Activated CD8-positive, alpha-beta T cell treated with anti-CD3 and anti-CD28 coated beads for 36 hours (primary cell): ENCODE results near the gene IQCM. TPM values are rescaled to one million over a fixed set of nuclear protein-coding genes. Genes with fewer than 3 reads are reported as not detected.

Experiments
- ATAC-seq: fragments of 200-7000 bp; cut with Tn5 transposase; one replicate; pipeline ENCODE4 v1.10.0; 2021; ENCODE audit warnings: mild to moderate bottlenecking, moderate library complexity
- CTCF ChIA-PET: fragments of 350-600 bp; sonication (Branson Sonifier 250); formaldehyde crosslinking; loops from one replicate; lab custom pipeline; 2021; ENCODE audit warnings: antibody characterized with exemption; lab: Charles Lee
- POLR2A ChIA-PET: fragments of 350-600 bp; sonication (Branson Sonifier 250); formaldehyde crosslinking; loops from one replicate; lab custom pipeline; 2021; ENCODE audit warnings: antibody characterized with exemption; lab: Charles Lee
- DNase-seq: peaks from one replicate; pipeline ENCODE4 v3.0.0-alpha.2; 2020
- H3K27ac Mint-ChIP-seq: one replicate; pipeline ENCODE4 v1.8.0; 2021; ENCODE audit warnings: mild to moderate bottlenecking, mixed read lengths
- H3K27me3 Mint-ChIP-seq: one replicate; pipeline ENCODE4 v1.8.0; 2021; ENCODE audit warnings: mixed read lengths
- H3K36me3 Mint-ChIP-seq: one replicate; pipeline ENCODE4 v1.8.0; 2021; ENCODE audit warnings: low read depth, mixed read lengths
- H3K4me1 Mint-ChIP-seq: one replicate; pipeline ENCODE4 v1.8.0; 2021; ENCODE audit warnings: low read depth, mixed read lengths
- H3K4me3 Mint-ChIP-seq: one replicate; pipeline ENCODE4 v1.8.0; 2021; ENCODE audit warnings: mild to moderate bottlenecking, moderate library complexity, mixed read lengths
- H3K9me3 Mint-ChIP-seq: one replicate; pipeline ENCODE4 v1.8.0; 2021; ENCODE audit warnings: mixed read lengths
- intact Hi-C: fragments of 100-400 bp; cut with micrococcal nuclease; formaldehyde crosslinking; loops from one replicate; pipeline ENCODE4 v1.10.0; 2022
- total RNA-seq, 2 experiments: library from RNA; stranded (reverse); gene quantifications; one replicate each; pipeline ENCODE4 v1.2.3, GENCODE V29; 2021
- TF ChIP-seq, protein P1 (sequence below): fragments of 200-600 bp; IDR thresholded peaks from one replicate; pipeline ENCODE4 v1.8.0; 2022; ENCODE audit warnings: antibody characterized with exemption, mild to moderate bottlenecking

Gene IQCM
- total RNA-seq, 2 experiments from 2014 or later: not detected

DNA sequence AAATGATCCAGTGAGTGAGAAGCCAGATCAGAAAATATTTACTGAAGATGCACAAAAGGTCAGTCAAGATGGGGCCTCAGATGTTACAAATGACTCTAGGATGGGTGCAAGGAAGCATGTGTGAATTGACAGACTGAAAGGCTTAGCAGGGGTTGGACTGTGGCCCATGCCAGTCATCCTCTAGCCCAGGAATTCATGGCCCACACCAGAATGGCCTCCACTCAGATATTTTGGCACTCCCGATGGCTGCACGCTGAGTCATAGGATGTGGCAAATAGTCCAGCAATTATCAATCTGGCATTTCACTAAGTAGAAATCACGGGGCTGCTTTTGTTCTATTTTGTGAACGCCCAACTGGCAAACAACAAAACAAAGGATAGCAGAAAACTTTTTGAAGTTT, 406.5 kb downstream of the IQCM start:
- ATAC-seq (no peak), DNase-seq (no peak)
- TF ChIP-seq, protein P1, sequence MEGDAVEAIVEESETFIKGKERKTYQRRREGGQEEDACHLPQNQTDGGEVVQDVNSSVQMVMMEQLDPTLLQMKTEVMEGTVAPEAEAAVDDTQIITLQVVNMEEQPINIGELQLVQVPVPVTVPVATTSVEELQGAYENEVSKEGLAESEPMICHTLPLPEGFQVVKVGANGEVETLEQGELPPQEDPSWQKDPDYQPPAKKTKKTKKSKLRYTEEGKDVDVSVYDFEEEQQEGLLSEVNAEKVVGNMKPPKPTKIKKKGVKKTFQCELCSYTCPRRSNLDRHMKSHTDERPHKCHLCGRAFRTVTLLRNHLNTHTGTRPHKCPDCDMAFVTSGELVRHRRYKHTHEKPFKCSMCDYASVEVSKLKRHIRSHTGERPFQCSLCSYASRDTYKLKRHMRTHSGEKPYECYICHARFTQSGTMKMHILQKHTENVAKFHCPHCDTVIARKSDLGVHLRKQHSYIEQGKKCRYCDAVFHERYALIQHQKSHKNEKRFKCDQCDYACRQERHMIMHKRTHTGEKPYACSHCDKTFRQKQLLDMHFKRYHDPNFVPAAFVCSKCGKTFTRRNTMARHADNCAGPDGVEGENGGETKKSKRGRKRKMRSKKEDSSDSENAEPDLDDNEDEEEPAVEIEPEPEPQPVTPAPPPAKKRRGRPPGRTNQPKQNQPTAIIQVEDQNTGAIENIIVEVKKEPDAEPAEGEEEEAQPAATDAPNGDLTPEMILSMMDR: no peak
- Mint-ChIP-seq H3K9me3 (peaks cover 2% of the 10 kb centered on the region), H3K4me3 (no peak overlapping the region), H3K27me3 (peaks cover 1% of the 10 kb centered on the region), H3K4me1 (no peaks in the 10 kb centered on the region), H3K36me3 (no peaks in the 10 kb centered on the region), H3K27ac (no peak overlapping the region)
- intact Hi-C loops: no loop called here
- POLR2A ChIA-PET: no interaction called here
- CTCF ChIA-PET: no interaction called here

DNA sequence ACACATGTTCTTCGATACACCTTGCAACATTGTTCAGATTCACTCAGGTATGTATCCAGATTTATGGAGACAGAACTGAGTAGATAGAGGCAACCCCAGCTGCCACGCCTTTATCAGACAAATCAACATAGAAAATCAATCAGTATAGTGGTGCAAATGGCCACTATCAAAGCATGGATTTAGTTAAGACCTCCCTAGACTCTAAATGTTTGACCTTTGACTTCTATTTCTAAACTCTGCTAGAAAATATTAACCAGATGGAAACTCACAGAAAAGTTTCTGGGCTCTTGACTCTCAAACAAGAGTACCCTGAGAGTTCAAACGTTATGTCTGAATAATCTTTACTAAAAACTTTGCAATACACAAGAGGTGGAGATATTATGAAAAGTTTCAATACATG, 411.5 kb downstream of the IQCM start:
- H3K4me3 Mint-ChIP-seq: no peak overlapping the region
- POLR2A ChIA-PET: no interaction called here
- CTCF ChIA-PET: no interaction called here
- H3K27me3 Mint-ChIP-seq: peaks cover 1% of the 10 kb centered on the region
- TF ChIP-seq, protein P1: no peak
- intact Hi-C loops: no loop called here
- H3K27ac Mint-ChIP-seq: no peak overlapping the region
- no peaks in the 10 kb centered on the region for H3K4me1 Mint-ChIP-seq
- H3K36me3 Mint-ChIP-seq: no peaks in the 10 kb centered on the region
- DNase-seq (no peak), ATAC-seq (no peak)
- H3K9me3 Mint-ChIP-seq: peaks cover 2% of the 10 kb centered on the region

DNA sequence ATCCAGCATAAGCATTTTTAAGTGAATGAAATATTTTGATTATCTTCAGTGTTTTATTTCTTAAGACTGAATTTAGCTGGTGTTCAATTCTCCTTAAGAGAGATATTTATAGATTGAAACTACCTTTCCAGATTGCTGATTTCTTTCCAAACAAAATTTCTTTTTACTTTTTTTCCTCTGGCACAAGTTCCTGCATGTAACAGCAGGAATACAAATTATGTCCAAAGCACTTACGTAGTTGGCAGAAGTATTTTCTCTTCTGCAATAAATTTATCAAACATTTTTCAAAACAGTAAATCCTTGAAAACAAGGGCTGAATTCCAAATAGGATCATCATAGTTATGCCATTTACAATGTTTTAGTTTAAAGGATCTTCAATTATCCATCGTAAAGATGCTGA, 412.6 kb downstream of the IQCM start:
- ATAC-seq (no peak), DNase-seq (no peak)
- TF ChIP-seq, protein P1: no peak
- intact Hi-C loops: no loop called here
- H3K27ac Mint-ChIP-seq: no peak overlapping the region
- H3K4me1 Mint-ChIP-seq: no peaks in the 10 kb centered on the region
- peaks cover 4% of the 10 kb centered on the region for H3K9me3 Mint-ChIP-seq
- peaks cover 1% of the 10 kb centered on the region for H3K27me3 Mint-ChIP-seq
- ChIA-PET POLR2A (no interaction called here), CTCF (no interaction called here)
- H3K36me3 Mint-ChIP-seq: no peaks in the 10 kb centered on the region
- H3K4me3 Mint-ChIP-seq: no peak overlapping the region

DNA sequence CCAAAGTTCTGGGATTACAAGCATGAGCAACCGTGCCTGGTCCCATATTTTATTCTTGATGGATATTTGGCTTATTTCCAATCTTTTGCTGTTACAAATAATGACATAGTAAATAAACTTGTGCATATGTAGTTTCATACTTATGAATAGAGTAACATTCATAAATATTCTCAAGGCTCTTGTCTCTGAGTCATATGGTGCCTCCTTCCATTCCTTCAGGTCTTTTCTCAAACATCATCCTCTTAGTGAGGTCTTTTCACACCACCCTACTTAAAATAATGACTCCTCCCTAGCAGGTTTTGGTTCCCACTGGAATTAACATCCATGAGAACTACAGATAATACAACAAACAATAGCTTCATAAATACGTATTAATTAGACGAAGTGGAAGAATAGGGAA, 416.6 kb downstream of the IQCM start:
- intact Hi-C loops: no loop called here
- ATAC-seq (no peak), DNase-seq (no peak)
- Mint-ChIP-seq H3K9me3 (peaks cover 1% of the 10 kb centered on the region), H3K4me1 (no peaks in the 10 kb centered on the region), H3K4me3 (no peak overlapping the region), H3K27ac (no peak overlapping the region), H3K27me3 (no peaks in the 10 kb centered on the region), H3K36me3 (no peaks in the 10 kb centered on the region)
- POLR2A ChIA-PET: no interaction called here
- TF ChIP-seq, protein P1: no peak
- CTCF ChIA-PET: no interaction called here

DNA sequence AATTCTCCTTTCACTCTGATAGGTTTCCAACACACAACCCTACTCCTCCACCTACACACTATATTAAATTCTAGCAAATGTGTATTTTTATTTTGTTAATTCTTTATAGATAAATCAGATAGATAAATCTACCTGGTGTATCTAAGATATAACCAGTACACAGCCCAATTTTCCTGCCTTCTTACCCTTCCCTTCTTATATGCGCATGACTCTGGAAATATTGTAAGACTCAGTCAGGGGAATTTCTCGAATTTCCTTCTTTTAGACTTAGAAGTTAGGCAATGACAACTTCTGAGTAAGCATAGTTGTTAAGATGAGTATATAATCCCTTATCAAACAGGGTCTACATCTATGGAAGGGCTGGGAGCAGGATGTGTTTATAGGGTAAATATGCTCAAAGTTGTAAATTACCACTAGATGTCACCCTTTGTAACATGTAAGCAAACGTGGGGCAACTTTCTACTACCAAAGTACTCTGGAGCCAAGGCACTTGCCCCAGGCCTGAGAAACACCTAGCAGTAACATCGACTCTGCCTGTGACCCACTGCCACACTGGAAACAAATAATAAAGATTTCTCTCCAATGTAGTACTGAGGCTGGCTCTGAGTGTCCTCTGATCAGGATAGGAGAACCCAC, 444.7 kb downstream of the IQCM start:
- Mint-ChIP-seq H3K4me3 (no peak overlapping the region), H3K9me3 (no peaks in the 10 kb centered on the region), H3K27me3 (no peaks in the 10 kb centered on the region), H3K27ac (no peak overlapping the region), H3K36me3 (no peaks in the 10 kb centered on the region), H3K4me1 (no peaks in the 10 kb centered on the region)
- POLR2A ChIA-PET: no interaction called here
- CTCF ChIA-PET: no interaction called here
- TF ChIP-seq, protein P1: no peak
- intact Hi-C loops: loop anchor here (10.0 kb wide), 1 partner anchor 524 kb away; no protein-coding TSS in a partner anchor
- DNase-seq (no peak), ATAC-seq (no peak)
